CD4-positive, alpha-beta T cell treated with Interferon alpha-2 for 1 hour (primary cell): Measurements from ENCODE around the gene MEF2A.

Experiments
- DNase-seq, 2 donors: peaks; one replicate each; pipeline ENCODE4 v3.0.0-alpha.2; 2020 to 2022

The MEF2A gene

GRCh38 chr15:99707473-99708270, 141.9 kb downstream of the MEF2A start:
- DNase-seq: peak in 1 of 2 donors; percentile 37

GRCh38 chr15:99708563-99708962, 142.8 kb downstream of the MEF2A start:
- no peak for DNase-seq

- no peak for DNase-seq
Observed at GRCh38 chr15:99709243-99709986, 143.6 kb downstream of the MEF2A start.

GRCh38 chr15:99711625-99712024, 145.8 kb downstream of the MEF2A start:
- no peak for DNase-seq

- DNase-seq: no peak
Observed at GRCh38 chr15:99712415-99712814, 146.6 kb downstream of the MEF2A start.

GRCh38 chr15:99716540-99717095, 150.8 kb downstream of the MEF2A start:
- DNase-seq: no peak

GRCh38 chr15:99717161-99718009, 151.6 kb downstream of the MEF2A start:
- no peak for DNase-seq

- DNase-seq: no peak
Observed at GRCh38 chr15:99718421-99718820, 152.6 kb downstream of the MEF2A start.

GRCh38 chr15:99719096-99719541, 153.3 kb downstream of the MEF2A start:
- no peak for DNase-seq

GRCh38 chr15:99720533-99720932, 154.7 kb downstream of the MEF2A start:
- DNase-seq: peak in 1 of 2 donors; percentile 14

- DNase-seq: no peak
Observed at GRCh38 chr15:99721104-99721778, 155.5 kb downstream of the MEF2A start.

GRCh38 chr15:99721896-99722295, 156.1 kb downstream of the MEF2A start:
- no peak for DNase-seq

- no peak for DNase-seq
Observed at GRCh38 chr15:99722406-99722805, 156.6 kb downstream of the MEF2A start.

GRCh38 chr15:99726333-99726732, 160.5 kb downstream of the MEF2A start:
- no peak for DNase-seq

- DNase-seq: no peak
Observed at GRCh38 chr15:99727330-99727729, 161.5 kb downstream of the MEF2A start.

- no peak for DNase-seq
Observed at GRCh38 chr15:99727733-99728132, 161.9 kb downstream of the MEF2A start.

- DNase-seq: no peak
Observed at GRCh38 chr15:99728916-99729315, 163.1 kb downstream of the MEF2A start.

GRCh38 chr15:99729327-99729726, 163.5 kb downstream of the MEF2A start:
- DNase-seq: no peak

GRCh38 chr15:99729920-99730319, 164.1 kb downstream of the MEF2A start:
- peak in 1 of 2 donors; percentile 16 for DNase-seq

- no peak for DNase-seq
Observed at GRCh38 chr15:99731336-99732123, 165.7 kb downstream of the MEF2A start.

- DNase-seq: no peak
Observed at GRCh38 chr15:99732124-99732750, 166.5 kb downstream of the MEF2A start.
